Diencephalon (tissue), 1 donor: Measurements from ENCODE around the gene KRTAP10-5. TPM values are rescaled to one million over a fixed set of nuclear protein-coding genes. Genes with fewer than 3 reads are reported as not detected.

ENCODE experiments used
- total RNA-seq: library from RNA; depleted of rRNA; stranded (reverse); fragments of >200 nt; gene quantifications from one replicate; pipeline ENCODE4 v1.2.3, GENCODE V29; 2014

KRTAP10-5 gene, protein sequence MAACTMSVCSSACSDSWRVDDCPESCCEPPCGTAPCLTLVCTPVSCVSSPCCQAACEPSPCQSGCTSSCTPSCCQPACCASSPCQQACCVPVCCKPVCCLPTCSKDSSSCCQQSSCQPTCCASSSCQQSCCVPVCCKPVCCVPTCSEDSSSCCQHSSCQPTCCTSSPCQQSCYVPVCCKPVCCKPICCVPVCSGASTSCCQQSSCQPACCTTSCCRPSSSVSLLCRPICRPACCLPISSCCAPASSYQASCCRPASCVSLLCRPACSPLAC
- total RNA-seq: not detected

DNA sequence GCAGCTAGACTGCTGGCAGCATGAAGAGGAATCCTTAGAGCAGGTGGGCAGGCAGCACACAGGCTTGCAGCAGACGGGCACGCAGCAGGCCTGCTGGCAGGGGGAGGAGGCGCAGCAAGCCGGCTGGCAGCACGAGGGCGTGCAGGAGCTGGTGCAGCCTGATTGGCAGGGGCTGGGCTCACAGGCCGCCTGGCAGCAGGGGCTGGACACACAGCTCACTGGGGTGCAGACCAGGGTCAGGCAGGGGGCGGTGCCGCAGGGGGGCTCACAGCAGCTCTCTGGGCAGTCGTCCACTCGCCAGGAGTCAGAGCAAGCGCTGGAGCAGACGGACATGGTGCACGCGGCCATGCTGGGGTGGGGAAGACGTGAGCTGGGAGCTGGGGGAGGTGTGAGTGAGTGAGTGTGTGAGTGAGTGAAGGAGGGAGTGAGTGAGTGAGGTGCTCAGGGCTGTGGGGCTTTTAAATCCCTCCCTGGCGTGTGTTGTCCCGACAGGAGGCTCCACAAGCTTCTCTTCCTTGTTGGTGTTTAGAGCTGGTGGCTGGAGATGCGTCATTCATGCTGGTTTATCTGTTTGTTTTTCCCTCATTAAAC is at the start of gene KRTAP10-5:
Gene KRTAP10-5 (minus strand): TSS at position 374 of the 591 bp plus-strand sequence. CDS start 26 bp downstream, at position 348.

GRCh38 chr21:44626673-44627143 is 46.3 kb upstream of the KRTAP10-5 start, which contains the start of gene KRTAP10-9:
Gene KRTAP10-9 (plus strand): TSS chr21:44627093. CDS start chr21:44627172, 79 bp downstream.

DNA sequence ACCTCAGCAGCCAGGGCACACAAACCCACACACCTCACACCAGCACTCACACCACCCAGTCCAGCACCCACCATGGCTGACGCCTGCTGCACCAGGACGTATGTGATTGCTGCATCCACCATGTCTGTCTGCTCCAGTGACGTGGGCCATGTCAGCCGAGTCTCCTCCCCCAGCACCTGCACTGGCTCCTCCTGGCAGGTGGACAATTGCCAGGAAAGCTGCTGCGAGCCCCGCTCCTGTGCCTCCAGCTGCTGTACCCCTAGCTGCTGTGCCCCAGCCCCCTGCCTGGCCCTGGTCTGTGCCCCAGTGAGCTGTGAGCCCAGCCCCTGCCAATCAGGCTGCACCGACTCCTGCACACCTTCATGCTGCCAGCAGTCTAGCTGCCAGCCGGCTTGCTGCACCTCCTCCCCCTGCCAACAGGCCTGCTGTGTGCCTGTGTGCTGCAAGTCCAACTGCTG is 31.7 kb upstream of the KRTAP10-5 start, which contains the start of gene KRTAP10-8:
Gene KRTAP10-8 (plus strand): TSS at position 51 of the 458 bp plus-strand sequence. CDS start 22 bp downstream, at position 73.

GRCh38 chr21:44600118-44600978 is 19.9 kb upstream of the KRTAP10-5 start, which contains the start of gene KRTAP10-7:
Gene KRTAP10-7 (plus strand): TSS chr21:44600597. CDS start chr21:44600622, 25 bp downstream.

GRCh38 chr21:44592446-44593311 is 12.3 kb upstream of the KRTAP10-5 start, which contains the start of gene KRTAP10-6:
Gene KRTAP10-6 (minus strand): TSS chr21:44592505. CDS start chr21:44592484, 21 bp downstream.

DNA sequence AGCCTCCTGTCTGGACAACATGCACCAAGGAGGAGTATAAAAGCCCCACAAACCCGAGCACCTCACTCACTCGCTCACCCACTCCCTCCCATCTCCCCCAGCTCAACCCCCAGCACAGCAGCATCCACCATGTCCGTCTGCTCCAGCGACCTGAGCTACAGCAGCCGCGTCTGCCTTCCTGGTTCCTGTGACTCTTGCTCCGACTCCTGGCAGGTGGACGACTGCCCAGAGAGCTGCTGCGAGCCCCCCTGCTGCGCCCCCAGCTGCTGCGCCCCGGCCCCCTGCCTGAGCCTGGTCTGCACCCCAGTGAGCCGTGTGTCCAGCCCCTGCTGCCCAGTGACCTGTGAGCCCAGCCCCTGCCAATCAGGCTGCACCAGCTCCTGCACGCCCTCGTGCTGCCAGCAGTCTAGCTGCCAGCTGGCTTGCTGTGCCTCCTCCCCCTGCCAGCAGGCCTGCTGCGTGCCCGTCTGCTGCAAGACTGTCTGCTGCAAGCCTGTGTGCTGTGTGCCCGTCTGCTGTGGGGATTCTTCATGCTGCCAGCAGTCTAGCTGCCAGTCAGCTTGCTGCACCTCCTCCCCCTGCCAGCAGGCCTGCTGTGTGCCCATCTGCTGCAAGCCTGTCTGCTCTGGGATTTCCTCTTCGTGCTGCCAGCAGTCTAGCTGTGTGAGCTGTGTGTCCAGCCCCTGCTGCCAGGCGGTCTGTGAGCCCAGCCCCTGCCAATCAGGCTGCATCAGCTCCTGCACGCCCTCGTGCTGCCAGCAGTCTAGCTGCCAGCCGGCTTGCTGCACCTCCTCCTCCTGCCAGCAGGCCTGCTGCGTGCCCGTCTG is 6.6 kb downstream of the KRTAP10-5 start, which contains the start of gene KRTAP10-4:
Gene KRTAP10-4 (plus strand): TSS at position 100 of the 827 bp plus-strand sequence. CDS start 30 bp downstream, at position 130.

DNA sequence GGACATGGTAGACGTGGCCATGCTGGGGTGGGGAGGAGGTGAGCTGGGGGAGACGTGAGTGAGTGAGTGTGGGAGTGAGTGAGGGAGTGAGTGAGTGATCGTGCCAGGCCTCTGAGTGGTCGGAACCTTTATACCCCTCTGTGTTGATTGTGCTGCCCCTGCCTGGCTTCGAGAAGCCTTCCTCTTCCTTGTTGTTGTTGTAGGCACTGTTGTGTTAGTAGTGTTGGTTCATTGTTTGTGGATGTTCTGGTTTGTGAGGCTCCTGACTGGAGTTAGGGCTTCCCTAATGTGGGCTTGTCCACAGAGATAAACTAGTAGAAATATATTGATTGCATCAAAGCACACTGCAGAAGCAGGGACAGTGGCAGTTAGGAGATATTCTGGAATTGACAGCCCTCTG is 21.7 kb downstream of the KRTAP10-5 start, which contains the start of gene KRTAP10-3:
Gene KRTAP10-3 (minus strand): TSS at position 101 of the 400 bp plus-strand sequence. CDS start 80 bp downstream, at position 21.

GRCh38 chr21:44551340-44551961 is 29.0 kb downstream of the KRTAP10-5 start, which contains the start of gene KRTAP10-2:
Gene KRTAP10-2 (minus strand): TSS chr21:44551505. CDS start chr21:44551458, 47 bp downstream.

DNA sequence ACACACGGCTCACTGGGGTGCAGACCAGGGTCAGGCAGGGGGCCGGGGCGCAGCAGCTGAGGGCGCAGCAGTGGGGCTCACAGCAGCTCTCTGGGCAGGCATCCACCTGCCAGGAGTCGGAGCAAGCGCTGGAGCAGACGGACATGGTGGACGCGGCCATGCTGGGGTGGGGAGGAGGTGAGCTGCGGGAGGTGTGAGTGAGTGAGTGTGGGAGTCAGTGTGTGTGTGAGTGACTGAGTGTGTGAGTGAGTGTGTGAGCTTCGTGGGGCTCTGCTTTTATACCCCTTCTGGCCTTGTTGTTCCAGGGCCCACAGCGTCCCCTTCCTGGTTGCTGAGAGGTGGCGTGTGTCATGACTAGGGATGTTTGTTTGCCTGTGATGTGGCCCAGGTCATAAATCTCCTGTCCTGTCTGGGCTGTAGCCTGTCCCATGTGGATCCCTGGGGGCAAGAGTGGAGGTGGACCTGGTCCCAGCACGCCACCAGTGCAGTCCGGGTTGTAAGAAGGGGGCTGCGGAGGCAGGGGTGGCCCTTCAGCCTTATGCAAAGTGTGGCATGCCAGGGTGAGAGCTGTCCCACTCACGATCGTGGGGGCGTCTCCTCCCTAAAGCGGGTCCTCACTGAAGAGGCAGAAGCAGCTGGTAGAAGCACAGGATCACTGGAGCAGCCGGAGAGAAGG is 40.3 kb downstream of the KRTAP10-5 start, which contains the start of gene KRTAP10-1:
Gene KRTAP10-1 (minus strand): TSS at position 205 of the 676 bp plus-strand sequence. CDS start 45 bp downstream, at position 160.

Other genes starting within 250 kb of the KRTAP10-5 start
- 10.4 TPM for gene CFAP410, start 241.2 kb downstream of the KRTAP10-5 start, total RNA-seq
- 9.2 TPM for gene TRPM2, start 227.0 kb downstream of the KRTAP10-5 start, total RNA-seq
- 5.8 TPM for gene LRRC3, start 125.1 kb downstream of the KRTAP10-5 start, total RNA-seq
- gene KRTAP10-1, start 40.4 kb downstream of the KRTAP10-5 start, total RNA-seq: not detected
- gene KRTAP10-2, start 29.1 kb downstream of the KRTAP10-5 start, total RNA-seq: not detected
- not detected for gene KRTAP10-3, start 21.8 kb downstream of the KRTAP10-5 start, total RNA-seq
- gene KRTAP10-4, start 6.9 kb downstream of the KRTAP10-5 start, total RNA-seq: not detected
- gene KRTAP10-6, start 11.9 kb upstream of the KRTAP10-5 start, total RNA-seq: not detected
- not detected for gene KRTAP10-7, start 20.0 kb upstream of the KRTAP10-5 start, total RNA-seq
- gene KRTAP10-8, start 31.5 kb upstream of the KRTAP10-5 start, total RNA-seq: not detected
- not detected for gene KRTAP10-9, start 46.5 kb upstream of the KRTAP10-5 start, total RNA-seq
- gene KRTAP10-10, start 56.8 kb upstream of the KRTAP10-5 start, total RNA-seq: not detected
- not detected for gene KRTAP10-11, start 65.8 kb upstream of the KRTAP10-5 start, total RNA-seq
- gene KRTAP12-4, start 74.1 kb upstream of the KRTAP10-5 start, total RNA-seq: not detected
- gene KRTAP12-3, start 77.3 kb upstream of the KRTAP10-5 start, total RNA-seq: not detected
- not detected for gene KRTAP12-2, start 86.3 kb upstream of the KRTAP10-5 start, total RNA-seq
- gene KRTAP12-1, start 101.6 kb upstream of the KRTAP10-5 start, total RNA-seq: not detected
- not detected for gene KRTAP10-12, start 116.6 kb upstream of the KRTAP10-5 start, total RNA-seq
- 0.23 TPM for gene TSPEAR, start 131.0 kb upstream of the KRTAP10-5 start, total RNA-seq
- gene UBE2G2, start 221.2 kb upstream of the KRTAP10-5 start, total RNA-seq: 74.0 TPM
- 109 TPM for gene SUMO3, start 237.5 kb upstream of the KRTAP10-5 start, total RNA-seq